HG02885 (cell line): Measurements from ENCODE around the gene DMRTC2.
"Not testable (repeated sequence)": the region's sequence is repeated elsewhere in the genome, so short reads cannot be mapped to it uniquely, and the experiment has no call there.

Source experiments
- ATAC-seq: cut with Tn5 transposase; IDR thresholded peaks from one replicate; pipeline ENCODE4 v1.9.1; 2021; ENCODE audit warnings: mild to moderate bottlenecking; ENCODE audit not compliant: unreplicated experiment, poor library complexity

DMRTC2 gene

DNA sequence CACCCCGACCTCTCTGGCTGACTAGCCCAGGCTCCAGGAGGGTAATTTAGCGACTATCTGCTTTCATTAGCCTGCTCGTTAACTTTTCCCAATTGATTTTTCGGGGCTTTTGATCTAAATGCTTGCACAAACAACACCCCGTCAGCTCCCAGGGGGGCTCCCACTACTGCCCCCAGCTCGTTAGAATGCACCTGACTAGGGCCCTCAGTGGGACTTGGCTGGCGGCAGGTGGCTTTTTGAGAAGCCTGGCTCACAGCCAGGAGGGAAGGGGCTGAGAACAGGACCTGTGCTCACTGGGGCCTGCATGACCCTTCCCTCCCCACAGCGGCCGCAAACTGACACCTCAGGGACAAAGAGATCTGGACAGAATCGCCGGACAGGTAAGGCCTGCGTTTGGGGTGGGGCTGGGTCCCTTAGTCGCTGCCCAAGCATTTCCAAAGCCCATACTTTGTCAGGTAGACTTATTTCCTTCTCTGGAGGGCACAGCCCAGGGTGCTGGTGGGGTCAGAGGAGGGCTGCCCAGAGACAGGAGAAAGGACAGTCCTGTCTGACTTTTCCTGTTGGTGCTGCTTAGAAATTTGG is 24.6 kb downstream of the DMRTC2 start:
- no peak for ATAC-seq

DNA sequence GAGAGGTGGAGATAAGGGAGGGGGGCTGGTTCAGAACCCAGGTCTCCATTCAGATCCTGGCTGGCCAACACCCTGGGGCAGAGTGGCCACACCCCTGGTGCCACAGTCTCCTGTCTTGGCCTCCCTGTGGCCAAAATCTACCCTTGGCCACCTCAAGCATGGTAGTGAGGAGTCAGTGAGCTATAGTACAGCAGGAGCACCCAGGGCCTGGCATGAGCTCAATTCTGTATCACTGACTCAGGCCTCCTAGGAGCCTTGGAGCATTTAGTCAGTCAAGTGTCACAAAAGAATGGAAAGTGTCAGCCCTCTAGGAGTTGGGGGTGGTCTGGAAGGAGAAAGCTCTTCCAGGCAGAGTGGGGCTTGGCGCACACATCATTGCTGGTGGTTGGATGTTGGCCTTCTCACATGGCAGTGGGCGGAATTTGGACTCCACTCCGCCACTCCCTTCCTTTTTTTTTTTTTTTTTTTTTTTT is 25.6 kb downstream of the DMRTC2 start:
- ATAC-seq: no peak

DNA sequence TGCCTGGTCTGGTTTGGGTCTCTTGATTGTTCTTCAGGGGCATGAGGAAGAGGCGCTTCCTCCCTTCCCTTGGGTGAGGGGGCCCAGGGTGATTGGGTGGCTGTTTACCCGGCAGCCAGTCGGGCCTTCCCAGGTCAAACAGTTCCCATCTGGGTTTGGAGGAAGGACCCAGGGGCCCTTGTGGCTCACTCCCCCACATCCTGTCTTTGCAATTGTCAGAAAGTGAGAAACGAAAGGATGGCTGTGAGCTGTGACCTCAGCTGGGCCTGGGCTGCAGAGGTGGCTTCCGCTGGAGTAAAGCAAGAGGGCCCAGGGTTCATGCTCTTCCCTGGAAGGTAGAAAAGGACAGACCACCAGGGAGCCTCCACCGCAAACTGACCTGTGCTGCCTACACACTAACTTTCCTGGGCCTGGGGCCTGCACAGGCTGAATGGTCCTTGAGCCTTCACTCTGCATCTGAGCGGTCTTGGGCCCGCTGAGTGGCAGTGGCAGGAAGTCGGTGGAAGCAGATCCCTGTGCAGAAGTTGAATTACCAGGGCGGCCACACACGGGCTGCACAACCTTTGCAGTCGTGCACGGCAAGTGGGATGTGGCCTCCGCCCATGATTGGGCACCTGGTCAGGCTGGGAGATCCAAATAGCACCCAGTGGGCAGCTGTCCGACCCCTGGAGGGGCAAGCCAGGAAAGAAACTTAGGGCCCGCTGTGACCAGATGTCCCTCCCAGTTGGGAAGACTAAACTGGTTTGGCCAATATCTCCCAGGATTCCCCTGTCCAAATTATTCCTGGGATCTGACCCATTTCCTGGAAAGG is 26.9 kb downstream of the DMRTC2 start:
- ATAC-seq: peak; percentile 50

DNA sequence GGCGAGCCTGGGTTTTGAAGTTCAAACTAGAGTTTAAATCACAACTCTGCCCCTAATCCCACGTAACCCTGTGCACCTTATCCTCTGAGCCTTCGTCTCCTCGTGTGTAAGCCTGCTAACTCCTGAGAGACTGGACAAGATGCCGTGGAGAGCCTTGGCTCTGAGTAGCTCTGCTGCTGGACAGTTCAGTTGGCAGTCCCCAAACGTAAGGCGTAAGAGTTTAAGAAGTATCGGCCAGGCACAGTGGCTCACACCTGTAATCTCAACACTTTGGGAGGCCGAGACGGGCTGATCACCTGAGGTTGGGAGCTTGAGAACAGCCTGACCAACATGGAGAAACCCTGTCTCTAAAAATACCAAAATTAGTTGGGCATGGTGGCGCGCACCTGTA is 27.5 kb downstream of the DMRTC2 start:
- no peak for ATAC-seq

DNA sequence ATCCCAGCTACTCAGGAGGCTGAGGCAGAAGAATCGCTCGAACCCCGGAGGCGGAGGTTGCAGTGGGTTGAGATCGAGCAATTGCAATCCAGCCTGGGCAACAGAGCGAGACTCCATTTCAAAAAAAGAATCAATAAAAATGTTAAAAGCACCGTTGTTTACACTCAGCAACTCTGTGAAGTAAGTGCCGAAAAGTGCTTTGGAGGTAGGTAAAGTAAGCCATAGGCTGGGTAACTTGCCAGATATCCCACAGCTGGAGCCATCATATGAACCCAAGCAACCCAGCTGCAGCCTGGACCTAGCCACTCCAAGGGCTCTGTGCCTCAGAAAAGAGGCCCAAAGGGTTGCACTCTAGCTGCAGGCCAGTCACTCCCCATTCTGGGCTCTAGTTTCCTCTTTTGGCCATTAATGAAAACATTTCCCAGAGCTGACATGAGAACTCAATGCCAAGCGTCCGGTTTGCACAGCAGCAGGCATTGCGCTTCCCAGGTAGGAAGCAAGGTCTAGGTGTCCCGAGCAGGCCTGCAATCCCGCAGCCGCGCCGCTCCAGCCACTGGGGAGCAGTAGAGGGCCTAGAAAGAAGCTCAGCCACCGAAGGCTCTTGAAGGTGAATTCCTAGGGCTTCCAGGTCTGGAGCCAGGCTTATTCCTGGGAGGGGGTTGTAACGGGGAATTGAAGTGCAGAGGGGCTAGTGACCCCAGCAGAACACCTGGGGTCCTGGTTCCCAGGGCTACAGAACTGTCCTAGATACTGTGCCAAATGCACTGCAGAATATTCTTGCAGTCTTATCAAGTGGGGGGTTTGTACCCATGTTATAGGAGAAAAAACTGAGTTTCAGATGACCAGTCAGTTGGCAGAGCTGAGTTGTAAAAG is 28.2 kb downstream of the DMRTC2 start:
- ATAC-seq: no peak

DNA sequence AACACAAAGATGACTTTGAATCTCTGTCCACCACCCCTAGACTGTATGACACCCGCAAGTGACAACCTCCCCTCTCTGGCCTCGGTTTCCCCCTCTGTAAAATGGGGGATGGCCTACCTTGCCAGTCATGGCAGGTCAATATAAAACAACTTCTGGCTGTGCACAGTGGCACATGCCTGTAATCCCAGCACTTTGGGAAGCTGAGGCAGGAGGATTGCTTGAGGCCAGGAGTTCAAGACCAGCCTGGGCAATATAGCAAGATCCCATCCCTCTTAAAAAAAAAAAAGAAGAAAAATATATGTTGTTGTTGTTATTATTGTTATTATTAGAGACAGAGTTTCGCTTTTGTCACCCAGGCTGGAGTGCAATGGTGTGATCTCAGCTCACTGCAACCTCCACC is 31.1 kb downstream of the DMRTC2 start:
- ATAC-seq: not testable (repeated sequence)

DNA sequence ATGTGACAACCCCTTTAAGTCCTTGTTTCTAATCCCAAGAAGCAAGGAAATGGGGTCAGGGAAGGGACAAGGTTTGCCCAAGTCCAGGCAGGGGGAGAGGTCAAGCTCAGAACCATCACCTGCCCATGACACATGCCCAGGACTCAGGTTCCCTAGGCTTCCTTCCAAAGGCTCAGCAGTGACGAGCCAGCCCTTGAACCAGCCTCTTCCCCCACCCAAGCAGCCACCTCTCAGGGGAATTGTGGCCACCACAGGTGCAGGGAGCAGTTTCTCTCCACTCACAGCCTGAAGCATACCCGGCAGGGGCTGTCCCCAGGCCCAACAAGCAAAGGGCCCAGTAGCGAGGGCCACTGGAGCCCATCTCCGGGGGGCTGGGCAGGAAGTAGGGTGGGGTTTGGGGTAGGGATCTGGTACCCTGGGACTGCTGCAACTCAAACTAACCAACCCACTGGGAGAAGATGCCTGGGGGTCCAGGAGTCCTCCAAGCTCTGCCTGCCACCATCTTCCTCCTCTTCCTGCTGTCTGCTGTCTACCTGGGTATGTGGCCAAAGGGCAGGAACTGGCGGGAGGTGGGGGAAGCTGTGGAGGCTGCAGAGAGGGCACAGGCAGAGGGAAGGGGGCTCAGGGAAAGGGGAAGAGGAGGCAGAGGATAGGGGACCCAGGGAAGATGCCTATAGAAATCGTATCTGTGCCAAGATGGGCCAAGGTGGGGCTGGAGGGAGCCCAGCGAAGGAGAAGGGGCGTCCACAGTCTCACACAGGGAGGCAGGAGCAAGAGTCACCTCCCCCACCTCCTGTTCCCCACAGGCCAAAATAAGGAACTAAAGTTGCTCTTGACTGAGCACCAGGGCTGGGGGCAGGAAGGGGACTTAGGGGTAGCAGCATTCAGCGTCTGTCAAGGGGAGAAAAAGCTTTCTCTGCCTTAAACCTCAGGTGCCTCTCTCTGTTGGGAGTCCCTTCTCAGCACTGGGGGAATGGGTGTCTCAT is 32.3 kb downstream of the DMRTC2 start, which contains the start of gene CD79A:
Gene CD79A, plus strand, starts transcription at position 433 of the 986 bp plus-strand sequence. Its CDS starts 26 bp downstream, at position 459.
- peak; percentile 73 for ATAC-seq

DNA sequence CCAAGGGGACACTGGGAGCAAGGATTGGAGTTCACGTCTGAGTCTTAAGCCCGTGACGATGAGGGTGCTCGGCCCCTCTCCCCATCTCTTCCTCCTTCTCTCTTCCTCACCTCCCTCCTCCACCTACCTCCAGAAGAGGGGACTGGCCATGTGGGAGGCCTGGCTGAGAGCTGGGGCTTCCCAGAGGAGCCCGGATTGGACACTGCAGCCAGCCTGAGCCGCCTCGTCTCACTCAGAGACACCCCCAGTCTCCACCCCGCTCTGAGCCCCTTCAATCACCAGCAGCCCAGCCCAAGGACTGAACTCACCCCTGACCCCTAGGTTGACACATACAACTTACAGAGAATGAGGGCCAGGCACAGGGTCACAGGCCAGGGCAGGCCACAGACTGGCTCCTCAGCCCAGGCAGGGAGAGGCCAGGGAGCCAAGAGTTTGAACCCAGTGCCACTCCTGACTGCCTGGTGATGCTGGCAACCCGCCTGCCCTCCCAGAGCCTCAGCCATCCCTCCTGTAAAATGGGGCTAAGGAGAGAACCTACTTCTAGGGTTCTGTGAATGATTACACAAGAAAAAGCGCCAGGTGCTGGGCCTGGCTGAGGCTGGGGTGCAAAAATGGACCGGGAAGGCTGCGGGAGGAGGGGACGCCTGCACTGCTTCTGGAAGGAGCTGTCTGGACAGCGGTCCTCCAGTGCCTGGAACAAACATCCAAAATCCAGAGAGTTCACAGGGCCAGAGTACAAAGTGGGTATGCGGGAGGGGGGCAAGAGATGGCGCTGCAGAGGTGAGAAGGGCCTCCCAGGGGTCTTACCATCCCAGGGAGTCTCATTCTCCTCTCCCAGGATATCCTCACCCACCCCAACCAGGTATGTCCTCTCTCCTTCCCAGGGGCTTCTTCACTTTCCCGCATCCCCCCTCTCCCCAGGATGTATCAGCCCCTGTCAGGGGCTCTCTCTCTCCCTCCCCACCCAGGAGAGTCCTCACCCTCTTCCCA is 33.4 kb downstream of the DMRTC2 start:
- no peak for ATAC-seq

DNA sequence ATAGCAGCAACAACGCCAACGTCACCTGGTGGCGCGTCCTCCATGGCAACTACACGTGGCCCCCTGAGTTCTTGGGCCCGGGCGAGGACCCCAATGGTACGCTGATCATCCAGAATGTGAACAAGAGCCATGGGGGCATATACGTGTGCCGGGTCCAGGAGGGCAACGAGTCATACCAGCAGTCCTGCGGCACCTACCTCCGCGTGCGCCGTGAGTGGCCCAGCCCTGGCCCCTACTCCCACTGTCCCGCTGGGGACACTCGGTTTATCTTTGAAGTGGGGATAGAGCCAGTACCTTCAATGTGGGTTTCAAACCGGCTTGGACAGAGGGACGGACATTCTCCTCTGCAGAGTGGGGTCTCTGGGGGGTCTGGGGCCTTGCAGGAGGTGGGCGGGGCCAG is 34.2 kb downstream of the DMRTC2 start:
- no peak for ATAC-seq

DNA sequence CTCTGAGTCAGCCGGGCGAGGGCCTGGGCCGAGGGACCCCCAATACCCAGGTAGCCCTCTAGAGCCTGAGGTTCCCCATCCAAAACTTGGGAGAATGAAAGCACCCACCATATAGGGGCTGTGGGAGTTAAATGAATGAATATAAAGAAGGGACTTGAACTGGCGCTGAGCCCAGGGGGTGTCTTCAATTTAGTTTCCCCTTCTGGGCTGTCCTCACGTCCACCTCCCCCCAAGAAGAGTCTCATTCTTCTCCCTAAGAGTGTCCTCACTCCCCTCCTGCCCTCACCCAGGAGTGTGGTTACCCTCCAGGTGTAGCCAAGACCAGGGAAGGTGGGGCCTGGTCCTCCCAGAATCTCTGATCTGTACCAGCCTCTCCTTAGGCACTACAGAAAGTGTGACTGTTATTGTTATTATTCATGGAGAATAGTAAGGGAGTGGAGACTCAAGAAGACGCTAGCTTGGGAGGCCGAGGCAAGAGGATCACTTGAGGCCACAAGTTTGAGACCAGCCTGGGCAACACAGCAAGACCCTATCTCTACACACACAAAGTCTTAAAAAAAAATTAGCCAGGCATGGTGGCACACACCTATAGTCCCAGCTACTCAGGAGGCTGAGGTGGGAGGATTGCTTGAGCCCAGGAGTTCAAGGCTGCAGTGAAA is 35.0 kb downstream of the DMRTC2 start:
- ATAC-seq: no peak

DNA sequence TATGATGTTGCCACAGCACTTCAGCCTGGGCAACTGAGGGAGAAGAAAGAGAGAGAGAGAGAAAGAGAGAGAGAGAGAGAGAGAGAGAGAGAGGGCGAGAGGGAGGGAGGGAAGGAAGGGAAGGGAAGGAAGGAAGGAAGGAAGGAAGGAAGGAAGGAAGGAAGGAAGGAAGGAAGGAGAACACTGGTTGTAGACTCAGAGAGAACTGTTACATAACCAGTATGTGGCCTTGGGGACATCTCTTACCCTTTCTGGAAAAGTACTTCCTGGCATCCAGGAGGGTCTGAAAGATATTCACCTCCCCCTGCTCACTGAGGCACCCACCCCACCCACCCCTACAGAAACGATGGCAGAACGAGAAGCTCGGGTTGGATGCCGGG is 35.5 kb downstream of the DMRTC2 start:
- no peak for ATAC-seq

DNA sequence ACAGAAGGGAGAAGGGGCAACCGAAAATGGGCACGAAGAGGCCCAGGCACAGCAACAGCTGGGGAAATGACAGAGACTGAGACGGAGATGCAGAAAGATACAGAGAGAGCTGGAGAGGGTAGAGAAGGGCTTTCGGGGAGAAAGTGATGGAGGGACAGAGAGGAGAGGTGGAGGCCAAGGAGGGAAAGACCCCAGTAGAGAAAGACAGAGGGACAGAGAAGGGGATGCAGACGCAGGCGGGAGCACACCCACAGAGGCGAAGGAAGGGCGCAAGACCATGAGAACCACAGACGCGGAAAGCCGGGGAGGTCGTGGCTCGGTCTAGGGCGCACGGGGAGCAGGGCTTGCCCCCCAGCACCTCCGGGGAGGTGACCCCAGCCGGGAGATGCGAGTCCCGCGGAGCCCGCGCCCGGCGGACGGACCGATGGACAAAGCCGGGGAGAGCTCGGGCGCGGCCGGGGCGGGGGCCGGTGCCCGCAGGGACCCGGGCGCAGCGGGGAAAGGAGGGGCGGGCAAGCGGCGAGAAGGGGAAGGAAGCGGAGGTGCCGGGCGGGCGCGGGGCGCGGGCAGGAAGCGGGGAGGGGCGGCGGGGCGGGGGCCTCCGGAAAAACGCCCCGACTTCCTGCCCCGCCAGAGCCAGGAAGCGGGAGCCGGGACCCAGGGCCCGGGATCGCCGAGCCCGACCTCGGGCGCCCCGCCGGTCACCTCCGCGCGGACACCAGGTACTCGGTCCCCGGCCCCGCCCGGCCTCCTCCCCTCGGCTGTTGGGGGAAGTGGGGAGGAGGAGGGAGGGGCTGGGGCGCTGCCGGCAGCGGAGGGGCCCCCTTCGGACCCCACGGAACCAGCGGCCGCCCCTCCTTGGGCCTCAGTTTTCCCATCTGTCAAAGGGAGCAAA is 38.0 kb downstream of the DMRTC2 start, which contains the start of gene ARHGEF1:
Gene ARHGEF1, plus strand, starts transcription at position 617 of the 895 bp plus-strand sequence. CDS start 4,899 bp downstream, outside the sequence.
- ATAC-seq: no peak

DNA sequence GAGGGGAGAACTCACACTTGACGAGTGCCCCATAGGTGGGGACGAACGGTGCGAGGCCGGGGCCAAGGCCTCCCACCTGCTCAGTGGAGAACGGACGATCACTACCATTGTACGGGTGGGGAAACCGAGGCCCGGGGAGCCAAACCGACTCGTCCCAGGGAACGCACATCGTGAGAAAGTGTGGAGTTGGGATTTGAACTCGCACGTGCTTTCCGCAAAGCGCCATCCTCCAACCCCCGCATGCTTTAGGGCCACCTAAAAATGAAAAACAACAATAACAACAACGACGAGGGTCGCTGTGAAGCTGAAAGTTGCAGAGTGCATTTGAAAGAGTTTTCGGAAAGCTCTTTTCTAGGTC is 38.6 kb downstream of the DMRTC2 start:
- ATAC-seq: no peak

DNA sequence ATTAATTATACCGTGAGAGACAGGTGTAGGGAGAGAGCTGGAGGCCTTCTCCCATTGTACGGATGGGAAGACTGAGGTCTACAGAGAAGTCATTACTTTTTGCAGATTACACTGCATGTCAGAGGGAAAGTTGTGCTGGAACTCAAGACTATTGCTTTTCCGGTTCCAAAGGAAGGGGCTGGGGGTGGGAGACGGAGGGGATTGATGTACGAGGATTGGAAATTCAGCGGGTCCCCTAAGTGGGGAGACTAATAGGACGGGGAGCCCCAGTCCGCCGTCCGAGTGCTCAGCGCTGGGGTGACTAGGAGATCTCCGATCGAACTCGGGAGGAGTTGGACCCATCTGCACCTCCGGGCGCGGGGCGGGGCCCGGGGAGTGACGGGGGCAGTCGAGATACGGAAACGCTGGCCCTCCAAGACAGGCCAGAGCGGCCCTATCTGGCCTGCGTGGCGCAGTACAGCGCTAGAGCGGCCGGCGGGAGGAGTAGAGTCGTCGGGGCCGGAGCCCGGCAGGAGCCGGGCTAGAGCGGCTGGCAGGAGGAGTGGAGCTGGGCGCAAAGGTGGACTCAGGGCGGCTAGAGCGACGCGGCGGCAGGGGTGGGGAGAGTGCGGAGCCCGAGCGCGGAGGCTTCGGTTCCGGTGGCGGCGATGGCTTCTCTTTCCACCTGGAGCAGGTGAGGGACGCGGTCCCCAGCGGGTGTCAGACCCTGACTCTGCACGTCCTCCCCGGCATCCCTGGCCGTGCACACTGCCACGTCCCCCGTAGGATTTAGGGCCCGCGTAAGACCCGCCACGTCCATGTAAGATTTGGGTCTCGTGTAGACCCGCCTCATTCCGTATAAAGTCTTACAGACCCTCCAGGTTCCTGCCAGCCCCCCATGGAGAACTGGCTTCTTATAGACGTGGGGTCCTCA is 39.2 kb downstream of the DMRTC2 start:
- ATAC-seq: peak; percentile 86

DNA sequence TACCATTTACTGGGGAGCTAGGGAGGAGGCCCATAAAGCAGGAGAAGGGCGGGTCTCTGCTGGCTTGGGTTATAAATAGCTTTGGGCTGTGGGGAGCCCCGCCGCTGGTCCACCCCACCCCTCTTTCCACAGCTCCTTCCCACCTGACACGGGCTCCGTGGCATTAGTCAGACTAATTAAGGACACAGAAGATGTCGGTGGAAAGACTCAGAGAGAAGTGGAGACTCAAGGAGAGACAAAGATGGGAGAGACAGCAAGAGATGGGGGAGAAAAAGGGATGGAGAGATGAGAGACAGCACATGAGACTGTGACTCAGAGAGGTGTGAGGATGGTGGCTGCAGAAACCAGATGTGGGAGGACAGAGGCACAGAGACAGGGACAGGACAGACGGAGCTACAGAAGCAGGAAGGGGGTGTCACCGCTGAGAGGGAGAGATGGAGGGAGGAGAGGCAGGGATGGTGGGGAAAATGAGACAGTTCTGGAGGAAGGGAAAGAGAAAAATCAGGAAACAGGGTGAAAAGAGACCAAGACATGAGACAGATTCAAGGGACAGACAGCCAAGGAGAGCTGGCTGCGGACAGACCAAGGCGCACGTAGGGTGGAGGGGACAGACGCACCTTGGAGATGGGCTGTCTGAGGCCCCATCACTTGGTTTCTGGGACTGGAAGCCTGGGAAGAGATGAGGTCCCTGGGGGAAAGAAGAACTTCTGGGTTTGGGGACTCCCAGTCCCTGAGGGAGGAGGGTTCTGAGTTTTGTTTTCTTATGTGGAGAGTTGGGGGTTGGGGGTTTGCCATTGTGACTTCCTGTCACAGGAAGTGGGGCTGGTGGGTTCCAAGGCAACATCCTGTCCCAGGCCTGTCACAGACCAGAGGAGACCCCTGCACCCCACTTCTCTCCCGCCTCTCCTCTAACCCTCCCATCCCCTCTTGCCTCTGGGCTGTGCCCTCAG is 42.2 kb downstream of the DMRTC2 start:
- ATAC-seq: no peak
